Mesenteric fat pad (tissue), 1 donor: ENCODE measurements around the gene SKI. TPM values are rescaled to one million over a fixed set of nuclear protein-coding genes. Genes with fewer than 3 reads are reported as not detected.

Source experiments
- DNase-seq: peaks from one replicate; pipeline ENCODE4 v3.0.0-alpha.2; 2020; ENCODE audit warnings: low spot score
- total RNA-seq: library from RNA; stranded (reverse); fragmentation: NEBNext Ultra II Directional; extraction: Animal tissue kit (Norgen Biotek cat#: 25700); gene quantifications from one replicate; pipeline ENCODE4 v1.2.1, GENCODE V29; 2021
- donor health status: DM: yes; HTN: yes; CAD: no.

SKI gene
- total RNA-seq, 1 donor from 2014 or later = 101 TPM

GRCh38 chr1:2194319-2194897 lies 33.7 kb upstream of the SKI start, which contains the start of gene FAAP20:
Gene FAAP20 (minus strand): TSS chr1:2194772. CDS start chr1:2194749, 23 bp downstream.
- no peak for DNase-seq

- peak; percentile 97 for DNase-seq
These were observed 33.0 kb upstream of the SKI start for GRCh38 chr1:2194898-2195673.

- no peak for DNase-seq
These were observed 32.3 kb upstream of the SKI start for GRCh38 chr1:2195785-2196184.

- no peak for DNase-seq
These were observed 31.0 kb upstream of the SKI start for GRCh38 chr1:2196901-2197638.

- DNase-seq = no peak
These were observed 30.4 kb upstream of the SKI start for GRCh38 chr1:2197707-2198165.

- DNase-seq = no peak
These were observed 29.5 kb upstream of the SKI start for GRCh38 chr1:2198571-2198970.

GRCh38 chr1:2199042-2199810 lies 28.9 kb upstream of the SKI start:
- peak; percentile 95 for DNase-seq

- DNase-seq = no peak
These were observed 27.7 kb upstream of the SKI start for GRCh38 chr1:2200308-2200943.

- DNase-seq = no peak
These were observed 27.1 kb upstream of the SKI start for GRCh38 chr1:2201062-2201461.

- no peak for DNase-seq
These were observed 26.0 kb upstream of the SKI start for GRCh38 chr1:2202008-2202575.

GRCh38 chr1:2202843-2203601 lies 25.1 kb upstream of the SKI start:
- no peak for DNase-seq

GRCh38 chr1:2203671-2204414 lies 24.3 kb upstream of the SKI start:
- DNase-seq = no peak

- no peak for DNase-seq
These were observed 23.5 kb upstream of the SKI start for GRCh38 chr1:2204415-2205190.

GRCh38 chr1:2205191-2205952 lies 22.7 kb upstream of the SKI start:
- peak; percentile 99 for DNase-seq

- no peak for DNase-seq
These were observed 21.2 kb upstream of the SKI start for GRCh38 chr1:2206813-2207487.

GRCh38 chr1:2208309-2209239 lies 19.5 kb upstream of the SKI start:
- no peak for DNase-seq
